ENCODE data around the gene MCF2L.
"Not testable (repeated sequence)": the region's sequence is repeated elsewhere in the genome, so short reads cannot be mapped to it uniquely, and the experiment has no call there.

The MCF2L gene

GRCh38 chr13:113109151-113110047 is 140.4 kb downstream of the MCF2L start:
- no peak for FAIRE-seq
- DNase-seq (ENCODE audit: low spot score): no peak

DNA sequence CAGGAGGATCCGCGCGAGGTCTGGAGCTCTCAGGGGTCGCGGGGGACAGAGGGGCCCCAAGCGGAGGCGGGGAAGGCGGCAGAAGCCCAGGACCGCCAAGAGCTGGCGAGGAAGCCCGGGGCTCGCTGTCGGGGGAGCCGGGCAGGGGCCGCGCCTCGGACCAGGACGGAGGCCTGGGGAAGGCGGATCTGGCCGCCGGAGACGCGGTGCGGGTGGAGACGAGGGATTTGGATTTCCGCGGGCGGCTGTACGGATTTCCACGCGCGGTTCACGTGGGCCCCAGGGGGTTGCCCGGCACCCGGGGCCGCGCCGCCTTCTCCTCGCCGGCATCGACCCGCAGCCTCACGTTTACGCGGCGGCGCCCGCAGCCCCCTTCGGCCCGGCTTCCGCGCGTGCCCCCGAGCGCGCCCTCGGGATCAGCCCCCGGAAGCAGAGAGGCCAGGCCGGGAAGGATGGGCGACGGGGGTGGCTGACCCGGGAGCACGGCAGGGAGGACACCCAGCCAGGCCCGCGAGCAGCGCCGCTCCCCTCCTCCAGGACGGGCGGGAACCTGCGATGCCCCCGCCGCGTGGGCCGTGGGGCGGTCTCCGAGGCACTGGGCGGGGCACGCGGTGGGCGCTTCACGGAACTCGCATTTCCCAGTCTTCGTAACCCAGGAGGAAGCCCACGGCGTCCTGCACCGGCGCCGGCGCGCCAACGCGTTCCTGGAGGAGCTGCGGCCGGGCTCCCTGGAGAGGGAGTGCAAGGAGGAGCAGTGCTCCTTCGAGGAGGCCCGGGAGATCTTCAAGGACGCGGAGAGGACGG is 141.2 kb downstream of the MCF2L start:
- FAIRE-seq: no peak

GRCh38 chr13:113110852-113111315 is 141.9 kb downstream of the MCF2L start:
- FAIRE-seq: no peak
- no peak for DNase-seq (ENCODE audit: low spot score)

More for the DNA sequence above, 141.2 kb downstream of the MCF2L start:
- DNase-seq (ENCODE audit: low spot score): no peak

- DNase-seq (ENCODE audit: low spot score); FAIRE-seq: not testable (repeated sequence)
Measured at GRCh38 chr13:113111821-113112220, 142.8 kb downstream of the MCF2L start.

GRCh38 chr13:113112475-113112874 is 143.5 kb downstream of the MCF2L start:
- FAIRE-seq: peak; percentile 99
- not testable (repeated sequence) for DNase-seq (ENCODE audit: low spot score)

GRCh38 chr13:113112893-113113845 is 144.2 kb downstream of the MCF2L start:
- FAIRE-seq (no peak), DNase-seq (ENCODE audit: low spot score) (no peak)

- DNase-seq (ENCODE audit: low spot score) (no peak), FAIRE-seq (no peak)
Measured at GRCh38 chr13:113113846-113114271, 144.8 kb downstream of the MCF2L start.

GRCh38 chr13:113114511-113115362 is 145.7 kb downstream of the MCF2L start:
- DNase-seq (ENCODE audit: low spot score): no peak
- no peak for FAIRE-seq

- FAIRE-seq: peak; percentile 61
- no peak for DNase-seq (ENCODE audit: low spot score)
Measured at GRCh38 chr13:113115363-113116205, 146.6 kb downstream of the MCF2L start.

DNA sequence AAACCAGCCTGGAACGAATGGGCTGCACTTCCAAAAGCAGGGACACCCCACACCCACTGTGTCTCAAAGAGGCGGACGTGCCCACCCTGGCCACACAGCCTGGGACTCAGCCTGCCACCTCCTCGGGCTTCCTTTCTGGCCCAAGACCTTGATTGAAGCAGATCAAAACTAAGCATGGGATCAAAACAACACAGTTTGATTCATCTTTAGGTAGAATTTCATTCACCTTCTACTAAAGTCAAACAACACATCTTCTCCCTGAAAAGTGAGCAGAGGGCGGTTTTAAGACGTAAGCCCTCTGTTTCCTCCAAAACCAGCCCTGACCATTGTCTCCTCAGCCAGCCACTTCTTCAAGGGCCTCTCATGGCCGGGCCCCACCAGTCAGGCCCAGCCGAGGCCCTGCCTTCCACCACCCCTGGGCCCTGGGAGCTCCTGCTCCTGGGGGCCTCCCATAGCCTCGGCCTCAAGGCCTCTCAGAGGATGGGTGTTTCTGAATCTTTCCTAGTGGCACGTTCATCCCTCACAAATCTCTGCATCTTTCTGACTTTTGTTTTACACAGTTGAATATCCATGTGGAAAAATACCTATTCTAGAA is 147.3 kb downstream of the MCF2L start:
- FAIRE-seq (no peak), DNase-seq (ENCODE audit: low spot score) (no peak)

DNA sequence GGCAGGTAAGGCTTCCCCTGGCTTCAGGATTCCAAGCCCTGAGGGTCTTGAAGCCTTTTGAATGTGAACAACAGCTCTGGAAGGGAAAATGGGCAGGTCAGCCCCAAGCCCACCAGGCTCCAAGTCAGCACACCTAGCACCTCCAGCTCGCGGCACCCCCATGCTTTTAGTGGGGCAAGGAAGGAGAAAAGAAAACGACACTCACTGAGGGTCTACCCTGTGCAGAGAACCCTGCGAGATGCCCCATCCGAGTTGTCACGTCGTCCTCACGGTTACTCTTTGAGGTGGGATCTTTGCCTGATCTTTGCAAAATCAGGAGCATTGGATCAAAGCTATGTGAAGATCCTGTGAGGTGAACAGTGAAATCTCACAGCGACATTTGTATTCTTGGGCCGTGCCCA is 147.9 kb downstream of the MCF2L start:
- DNase-seq (ENCODE audit: low spot score) (no peak), FAIRE-seq (no peak)

DNA sequence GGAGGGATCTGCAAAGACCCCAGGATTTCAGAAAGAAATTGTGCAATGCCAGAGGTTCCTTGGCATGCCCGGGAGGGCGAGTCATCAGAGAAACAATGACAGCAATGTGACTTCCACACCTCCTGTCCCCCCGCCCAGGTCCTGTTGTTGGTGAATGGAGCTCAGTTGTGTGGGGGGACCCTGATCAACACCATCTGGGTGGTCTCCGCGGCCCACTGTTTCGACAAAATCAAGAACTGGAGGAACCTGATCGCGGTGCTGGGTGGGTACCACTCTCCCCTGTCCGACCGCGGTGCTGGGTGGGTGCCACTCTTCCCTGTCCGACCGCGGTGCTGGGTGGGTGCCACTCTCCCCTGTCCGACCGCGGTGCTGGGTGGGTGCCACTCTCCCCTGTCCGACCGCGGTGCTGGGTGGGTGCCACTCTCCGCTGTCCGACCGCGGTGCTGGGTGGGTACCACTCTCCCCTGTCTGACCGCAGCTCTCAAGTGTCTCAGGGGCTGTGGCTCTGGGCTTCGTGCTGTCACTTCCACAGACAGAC is 148.4 kb downstream of the MCF2L start:
- peak; percentile 83 for FAIRE-seq
- DNase-seq (ENCODE audit: low spot score): peak; percentile 44

DNA sequence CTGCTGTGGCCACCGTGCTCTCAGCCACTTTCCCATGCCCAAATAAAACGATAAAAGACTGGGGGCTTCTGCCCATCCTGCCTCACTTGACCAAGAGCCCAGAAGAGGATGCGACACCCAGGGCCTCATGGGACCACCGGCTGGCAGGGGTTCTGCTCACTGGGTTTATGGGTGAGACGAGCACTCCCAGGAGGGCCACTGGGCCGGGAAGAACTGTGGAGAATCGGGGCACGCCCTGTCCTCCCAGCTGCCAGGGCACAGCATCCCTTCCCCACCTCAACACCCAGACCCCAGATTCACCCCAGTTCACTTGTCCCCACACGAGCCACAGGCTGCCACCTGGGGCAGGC is 148.9 kb downstream of the MCF2L start:
- FAIRE-seq (no peak), DNase-seq (ENCODE audit: low spot score) (no peak)

- DNase-seq (ENCODE audit: low spot score) (no peak), FAIRE-seq (no peak)
Measured at GRCh38 chr13:113118261-113119021, 149.4 kb downstream of the MCF2L start.

DNA sequence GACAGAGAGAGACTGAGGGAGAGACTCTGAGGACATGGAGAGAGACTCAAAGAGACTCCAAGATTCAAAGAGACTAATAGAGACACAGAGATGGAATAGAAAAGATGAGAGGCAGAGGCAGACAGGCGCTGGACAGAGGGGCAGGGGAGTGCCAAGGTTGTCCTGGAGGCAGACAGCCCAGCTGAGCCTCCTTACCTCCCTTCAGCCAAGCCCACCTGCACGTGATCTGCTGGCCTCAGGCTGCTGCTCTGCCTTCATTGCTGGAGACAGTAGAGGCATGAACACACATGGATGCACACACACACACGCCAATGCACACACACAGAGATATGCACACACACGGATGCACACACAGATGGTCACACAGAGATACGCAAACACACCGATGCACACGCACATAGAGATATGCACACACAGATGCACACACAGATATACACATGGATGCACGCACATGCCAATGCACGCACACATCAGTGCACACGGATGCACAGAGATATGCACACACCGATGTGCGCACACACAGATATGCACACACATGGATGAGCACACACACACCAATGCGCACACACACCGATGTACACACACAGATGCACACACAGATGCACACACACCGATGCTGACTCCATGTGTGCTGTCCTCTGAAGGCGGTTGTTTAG is 150.3 kb downstream of the MCF2L start:
- DNase-seq (ENCODE audit: low spot score) (no peak), FAIRE-seq (peak; percentile 97)

DNA sequence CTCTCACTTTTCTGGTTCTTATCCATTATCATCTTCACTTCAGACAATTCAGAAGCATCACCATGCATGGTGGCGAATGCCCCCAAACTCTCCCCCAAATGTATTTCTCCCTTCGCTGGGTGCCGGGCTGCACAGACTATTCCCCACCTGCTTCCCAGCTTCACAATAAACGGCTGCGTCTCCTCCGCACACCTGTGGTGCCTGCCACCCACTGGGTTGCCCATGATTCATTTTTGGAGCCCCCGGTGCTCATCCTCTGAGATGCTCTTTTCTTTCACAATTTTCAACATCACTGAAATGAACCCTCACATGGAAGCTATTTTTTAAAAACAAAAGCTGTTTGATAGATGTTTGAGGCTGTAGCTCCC is 150.8 kb downstream of the MCF2L start:
- DNase-seq (ENCODE audit: low spot score) (no peak), FAIRE-seq (no peak)

All from urothelium cell line (cell line).